ENCODE measurements around the gene IFT20. TPM values are rescaled to one million over a fixed set of nuclear protein-coding genes. Genes with fewer than 3 reads are reported as not detected.

IFT20 gene
- total and polyA plus RNA-seq, 2 donors (not counting 1 experiment from before 2014, with no cell fraction given) = 51.4 to 53.7 TPM

DNA sequence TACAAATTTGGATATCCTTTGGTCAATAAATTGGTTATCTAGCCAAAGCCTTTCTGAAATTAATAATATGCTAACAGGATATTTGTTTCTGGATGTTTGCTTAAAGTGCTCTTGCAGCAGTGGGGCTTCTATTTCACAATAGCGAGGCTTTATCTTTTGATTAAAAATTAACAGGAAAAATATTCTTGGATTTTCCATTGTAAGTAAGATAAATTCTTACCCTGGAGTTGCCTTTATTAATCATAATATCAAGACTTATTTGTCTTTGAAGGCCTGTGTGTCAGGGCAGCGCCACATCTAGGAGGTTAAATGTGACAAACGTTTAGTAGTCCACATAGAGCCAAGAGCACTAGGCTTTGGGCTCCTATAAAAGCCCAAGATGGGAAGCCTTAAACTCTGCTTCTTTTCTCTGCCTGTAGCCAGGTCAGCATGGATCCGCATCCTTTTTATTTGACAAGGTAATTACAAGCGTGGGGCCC, 11.0 kb downstream of the IFT20 start:
- peaks cover 4% of the 10 kb centered on the region for H3K36me3 ChIP-seq (ENCODE audit: control insufficient read depth, insufficient read depth, low read length)
- H3K4me2 ChIP-seq (ENCODE audit: extremely low read depth, insufficient read depth, low read length) = no peak overlapping the region
- no peak for DNase-seq (ENCODE audit: low read depth in 2 of 2)
- H4K20me1 ChIP-seq (ENCODE audit: control insufficient read depth, extremely low read depth, insufficient read depth, low read length) = no peaks in the 10 kb centered on the region
- no peak overlapping the region for H3K27ac ChIP-seq (ENCODE audit: insufficient read depth, low read length)
- peaks cover 7% of the 10 kb centered on the region for H3K4me1 ChIP-seq (ENCODE audit: control insufficient read depth, extremely low read depth, insufficient read depth, low read length)
- TF ChIP-seq EZH2 (IDR thresholded peaks at IDR 0.05; ENCODE audit: low read length, missing control alignments) = no peak
- TF ChIP-seq, protein P1, sequence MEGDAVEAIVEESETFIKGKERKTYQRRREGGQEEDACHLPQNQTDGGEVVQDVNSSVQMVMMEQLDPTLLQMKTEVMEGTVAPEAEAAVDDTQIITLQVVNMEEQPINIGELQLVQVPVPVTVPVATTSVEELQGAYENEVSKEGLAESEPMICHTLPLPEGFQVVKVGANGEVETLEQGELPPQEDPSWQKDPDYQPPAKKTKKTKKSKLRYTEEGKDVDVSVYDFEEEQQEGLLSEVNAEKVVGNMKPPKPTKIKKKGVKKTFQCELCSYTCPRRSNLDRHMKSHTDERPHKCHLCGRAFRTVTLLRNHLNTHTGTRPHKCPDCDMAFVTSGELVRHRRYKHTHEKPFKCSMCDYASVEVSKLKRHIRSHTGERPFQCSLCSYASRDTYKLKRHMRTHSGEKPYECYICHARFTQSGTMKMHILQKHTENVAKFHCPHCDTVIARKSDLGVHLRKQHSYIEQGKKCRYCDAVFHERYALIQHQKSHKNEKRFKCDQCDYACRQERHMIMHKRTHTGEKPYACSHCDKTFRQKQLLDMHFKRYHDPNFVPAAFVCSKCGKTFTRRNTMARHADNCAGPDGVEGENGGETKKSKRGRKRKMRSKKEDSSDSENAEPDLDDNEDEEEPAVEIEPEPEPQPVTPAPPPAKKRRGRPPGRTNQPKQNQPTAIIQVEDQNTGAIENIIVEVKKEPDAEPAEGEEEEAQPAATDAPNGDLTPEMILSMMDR (conservative IDR thresholded peaks at IDR 0.05 in 1 of 2, IDR thresholded peaks at IDR 0.05 in 1 of 2; ENCODE audit: low read depth in 1 of 2, low read length in 2 of 2) = no peak
- H3K27me3 ChIP-seq (ENCODE audit: control insufficient read depth, insufficient read depth, low read length) = no peaks in the 10 kb centered on the region
- no peak overlapping the region for H2AFZ ChIP-seq (ENCODE audit: low read length)
- H3K9ac ChIP-seq (ENCODE audit: insufficient read depth, low read length) = no peak overlapping the region
- no peaks in the 10 kb centered on the region for H3K9me3 ChIP-seq (ENCODE audit: control insufficient read depth, insufficient read depth, low read depth, low read length)
- peaks cover 3% of the 10 kb centered on the region for H3K79me2 ChIP-seq (ENCODE audit: control insufficient read depth, insufficient read depth, low read length)
- no peak overlapping the region for H3K4me3 ChIP-seq (replicated peaks in 1 of 4; ENCODE audit: control extremely low read depth in 1 of 4, insufficient read depth in 1 of 4, low read depth in 3 of 4, low read length in 4 of 4)

DNA sequence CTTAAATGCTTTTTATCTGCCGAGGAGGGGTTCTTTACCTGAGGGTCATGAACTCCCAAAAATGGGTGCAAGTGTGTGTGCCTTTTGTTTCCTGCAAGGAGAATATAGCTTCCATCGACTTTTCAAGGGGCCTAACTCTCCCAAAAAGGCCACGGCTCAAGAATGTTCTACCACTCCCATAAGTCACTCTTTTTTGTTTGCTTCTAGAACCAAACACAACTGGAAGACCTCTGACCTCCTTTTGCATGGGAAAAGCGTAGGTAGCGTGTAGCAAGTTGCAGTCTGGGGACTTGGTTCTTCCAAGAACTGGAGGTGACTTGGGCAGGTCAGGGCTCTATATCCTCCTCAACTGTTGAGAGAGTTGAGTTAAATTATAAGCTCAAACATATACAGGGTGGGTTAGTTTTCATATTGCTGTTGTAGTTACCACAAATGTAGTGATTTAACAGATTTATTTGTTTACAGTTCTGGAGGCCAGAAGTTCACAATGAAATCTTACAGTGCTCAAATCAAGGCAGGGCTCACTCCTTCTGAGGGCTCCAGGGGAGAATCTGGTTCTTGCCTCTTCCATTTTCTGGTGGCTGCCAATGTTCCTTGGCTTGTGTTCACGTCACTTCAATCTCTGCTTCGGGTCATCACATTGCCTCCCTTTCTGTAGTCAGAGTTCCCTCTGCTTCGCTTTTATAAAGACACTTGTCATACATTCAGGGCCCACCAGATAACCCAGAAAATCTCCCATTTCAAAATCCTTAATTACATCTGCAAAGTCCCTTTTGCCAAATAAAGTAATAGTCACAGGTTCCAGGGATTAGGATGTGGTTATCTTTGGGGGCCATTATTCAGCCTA, 14.8 kb downstream of the IFT20 start:
- Histone ChIP-seq H4K20me1 (ENCODE audit: control insufficient read depth, extremely low read depth, insufficient read depth, low read length) (no peaks in the 10 kb centered on the region), H3K4me3 (replicated peaks in 1 of 4; ENCODE audit: control extremely low read depth in 1 of 4, insufficient read depth in 1 of 4, low read depth in 3 of 4, low read length in 4 of 4) (peak overlapping the region; percentile 64 to 82 (median 78))

DNA sequence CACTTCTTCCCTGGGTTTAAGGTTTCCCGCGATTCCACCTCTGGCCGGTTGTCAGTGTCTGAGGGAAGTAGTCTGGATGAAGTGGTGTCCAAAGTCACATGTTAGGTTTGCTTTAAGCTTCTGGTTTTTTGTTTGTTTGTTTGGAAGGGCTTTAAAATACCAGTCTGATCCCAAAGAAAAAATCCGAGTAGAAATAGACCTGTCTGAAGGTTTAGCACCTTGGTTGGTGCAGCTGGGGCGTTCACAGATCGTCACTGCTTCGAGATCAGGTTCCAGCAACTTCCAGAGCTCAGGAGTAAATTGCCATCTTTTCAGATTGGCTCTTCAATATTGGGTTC, 15.7 kb downstream of the IFT20 start:
- no peaks in the 10 kb centered on the region for H3K9me3 ChIP-seq (ENCODE audit: control insufficient read depth, insufficient read depth, low read depth, low read length)

More for the DNA sequence above, 14.8 kb downstream of the IFT20 start:
- TF ChIP-seq EZH2 (IDR thresholded peaks at IDR 0.05; ENCODE audit: low read length, missing control alignments) = no peak
- TF ChIP-seq, protein P1 (conservative IDR thresholded peaks at IDR 0.05 in 1 of 2, IDR thresholded peaks at IDR 0.05 in 1 of 2; ENCODE audit: low read depth in 1 of 2, low read length in 2 of 2) = no peak
- no peak overlapping the region for H3K27ac ChIP-seq (ENCODE audit: insufficient read depth, low read length)
- peak in 1 of 2 donors; percentile 18 for DNase-seq (ENCODE audit: low read depth in 2 of 2)
- no peak overlapping the region for H3K9ac ChIP-seq (ENCODE audit: insufficient read depth, low read length)
- no peak overlapping the region for H2AFZ ChIP-seq (ENCODE audit: low read length)
- peaks cover 11% of the 10 kb centered on the region for H3K4me1 ChIP-seq (ENCODE audit: control insufficient read depth, extremely low read depth, insufficient read depth, low read length)
- no peaks in the 10 kb centered on the region for H3K27me3 ChIP-seq (ENCODE audit: control insufficient read depth, insufficient read depth, low read length)
- no peaks in the 10 kb centered on the region for H3K9me3 ChIP-seq (ENCODE audit: control insufficient read depth, insufficient read depth, low read depth, low read length)
- H3K79me2 ChIP-seq (ENCODE audit: control insufficient read depth, insufficient read depth, low read length) = peaks cover 3% of the 10 kb centered on the region
- peak overlapping the region; percentile 97 for H3K4me2 ChIP-seq (ENCODE audit: extremely low read depth, insufficient read depth, low read length)
- H3K36me3 ChIP-seq (ENCODE audit: control insufficient read depth, insufficient read depth, low read length) = no peaks in the 10 kb centered on the region

More for the DNA sequence above, 15.7 kb downstream of the IFT20 start:
- H3K4me1 ChIP-seq (ENCODE audit: control insufficient read depth, extremely low read depth, insufficient read depth, low read length) = peaks cover 11% of the 10 kb centered on the region
- H3K36me3 ChIP-seq (ENCODE audit: control insufficient read depth, insufficient read depth, low read length) = no peaks in the 10 kb centered on the region
- no peaks in the 10 kb centered on the region for H4K20me1 ChIP-seq (ENCODE audit: control insufficient read depth, extremely low read depth, insufficient read depth, low read length)
- peak overlapping the region; percentile 75 for H3K27ac ChIP-seq (ENCODE audit: insufficient read depth, low read length)
- H3K79me2 ChIP-seq (ENCODE audit: control insufficient read depth, insufficient read depth, low read length) = peaks cover 3% of the 10 kb centered on the region
- H3K9ac ChIP-seq (ENCODE audit: insufficient read depth, low read length) = peak overlapping the region; percentile 73
- H3K4me2 ChIP-seq (ENCODE audit: extremely low read depth, insufficient read depth, low read length) = peak overlapping the region; percentile 97
- peak overlapping the region; percentile 93 for H2AFZ ChIP-seq (ENCODE audit: low read length)
- DNase-seq (ENCODE audit: low read depth in 2 of 2) = no peak
- peak overlapping the region; percentile 64 to 82 (median 78) for H3K4me3 ChIP-seq (replicated peaks in 1 of 4; ENCODE audit: control extremely low read depth in 1 of 4, insufficient read depth in 1 of 4, low read depth in 3 of 4, low read length in 4 of 4)
- TF ChIP-seq, protein P1 (conservative IDR thresholded peaks at IDR 0.05 in 1 of 2, IDR thresholded peaks at IDR 0.05 in 1 of 2; ENCODE audit: low read depth in 1 of 2, low read length in 2 of 2) = no peak
- TF ChIP-seq EZH2 (IDR thresholded peaks at IDR 0.05; ENCODE audit: low read length, missing control alignments) = no peak
- no peaks in the 10 kb centered on the region for H3K27me3 ChIP-seq (ENCODE audit: control insufficient read depth, insufficient read depth, low read length)

Data from fibroblast of lung (primary cell).